ENCODE measurements around the gene SEPHS2. TPM values are rescaled to one million over a fixed set of nuclear protein-coding genes. Genes with fewer than 3 reads are reported as not detected.

The SEPHS2 gene
- total RNA-seq, 1 donor = 7.8 TPM

- no peak for DNase-seq (ENCODE audit: low read depth)
- H3K4me3 ChIP-seq (ENCODE audit: low read depth, low read length) = peak overlapping the region; percentile 78
- no peak for TF ChIP-seq CTCF (IDR thresholded peaks at IDR 0.05; ENCODE audit: insufficient read depth, low read depth, low read length)
These were observed 37.7 kb downstream of the SEPHS2 start for GRCh38 chr16:30407804-30408534.

GRCh38 chr16:30407102-30407803, 38.4 kb downstream of the SEPHS2 start, which contains the start of gene ZNF771:
Gene ZNF771, plus strand, starts transcription at chr16:30407606. Its CDS starts 448 bp downstream, at chr16:30408054.
- peak; percentile 84 for DNase-seq (ENCODE audit: low read depth)
- no peak for TF ChIP-seq CTCF (IDR thresholded peaks at IDR 0.05; ENCODE audit: insufficient read depth, low read depth, low read length)
- H3K4me3 ChIP-seq (ENCODE audit: low read depth, low read length) = peak within 1 kb of the TSS; percentile 78

GRCh38 chr16:30406795-30407101, 38.9 kb downstream of the SEPHS2 start:
- DNase-seq (ENCODE audit: low read depth) = no peak
- peak overlapping the region; percentile 78 for H3K4me3 ChIP-seq (ENCODE audit: low read depth, low read length)
- TF ChIP-seq CTCF (IDR thresholded peaks at IDR 0.05; ENCODE audit: insufficient read depth, low read depth, low read length) = no peak

GRCh38 chr16:30401768-30402425, 43.8 kb downstream of the SEPHS2 start:
- DNase-seq (ENCODE audit: low read depth) = no peak
- no peak for TF ChIP-seq CTCF (IDR thresholded peaks at IDR 0.05; ENCODE audit: insufficient read depth, low read depth, low read length)
- H3K4me3 ChIP-seq (ENCODE audit: low read depth, low read length) = no peak overlapping the region

GRCh38 chr16:30399435-30400186, 46.1 kb downstream of the SEPHS2 start:
- H3K4me3 ChIP-seq (ENCODE audit: low read depth, low read length) = peak overlapping the region; percentile 78
- DNase-seq (ENCODE audit: low read depth) = no peak
- TF ChIP-seq CTCF (IDR thresholded peaks at IDR 0.05; ENCODE audit: insufficient read depth, low read depth, low read length) = no peak

- TF ChIP-seq CTCF (IDR thresholded peaks at IDR 0.05; ENCODE audit: insufficient read depth, low read depth, low read length) = no peak
- DNase-seq (ENCODE audit: low read depth) = no peak
- H3K4me3 ChIP-seq (ENCODE audit: low read depth, low read length) = no peak overlapping the region
These were observed 46.8 kb downstream of the SEPHS2 start for GRCh38 chr16:30398661-30399434.
